ENCODE measurements around the gene DNAH11. TPM values are rescaled to one million over a fixed set of nuclear protein-coding genes. Genes with fewer than 3 reads are reported as not detected.

The DNAH11 gene
- total RNA-seq, 1 donor from 2014 or later: 1.7 TPM

DNA sequence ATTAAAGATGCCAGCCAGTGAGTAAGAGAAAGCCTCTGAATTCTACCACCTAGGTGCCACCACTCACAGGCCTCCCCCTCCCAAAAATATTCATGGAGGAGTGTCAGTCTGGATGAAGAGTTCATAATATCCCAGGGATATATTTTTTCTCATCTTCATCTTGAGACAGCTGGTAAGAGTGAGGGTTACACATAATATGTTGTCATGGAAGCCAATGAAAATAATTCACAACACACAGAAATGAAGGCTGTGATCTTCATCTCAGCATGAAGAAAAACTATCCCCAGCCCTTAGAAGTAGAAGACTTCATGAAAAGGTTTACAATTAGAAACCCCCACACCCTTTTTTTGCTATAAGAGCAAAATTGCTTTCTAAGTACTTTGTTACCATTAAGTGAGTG is 175.6 kb downstream of the DNAH11 start:
- Histone ChIP-seq H3K27ac (no peak overlapping the region), H3K4me1 (no peaks in the 10 kb centered on the region), H3K27me3 (no peaks in the 10 kb centered on the region), H3K9me3 (no peaks in the 10 kb centered on the region), H3K4me3 (no peak overlapping the region), H3K36me3 (no peaks in the 10 kb centered on the region)
- DNase-seq (ENCODE audit: extremely low spot score in 2 of 2): no peak
- intact Hi-C loops (cut with DNase I): no loop called here
- TF ChIP-seq POLR2A (IDR thresholded peaks at IDR 0.05): no peak
- TF ChIP-seq POLR2AphosphoS5 (IDR thresholded peaks at IDR 0.05; ENCODE audit: insufficient read depth in 1 of 2, low read depth in 1 of 2): no peak
- TF ChIP-seq, protein P1, sequence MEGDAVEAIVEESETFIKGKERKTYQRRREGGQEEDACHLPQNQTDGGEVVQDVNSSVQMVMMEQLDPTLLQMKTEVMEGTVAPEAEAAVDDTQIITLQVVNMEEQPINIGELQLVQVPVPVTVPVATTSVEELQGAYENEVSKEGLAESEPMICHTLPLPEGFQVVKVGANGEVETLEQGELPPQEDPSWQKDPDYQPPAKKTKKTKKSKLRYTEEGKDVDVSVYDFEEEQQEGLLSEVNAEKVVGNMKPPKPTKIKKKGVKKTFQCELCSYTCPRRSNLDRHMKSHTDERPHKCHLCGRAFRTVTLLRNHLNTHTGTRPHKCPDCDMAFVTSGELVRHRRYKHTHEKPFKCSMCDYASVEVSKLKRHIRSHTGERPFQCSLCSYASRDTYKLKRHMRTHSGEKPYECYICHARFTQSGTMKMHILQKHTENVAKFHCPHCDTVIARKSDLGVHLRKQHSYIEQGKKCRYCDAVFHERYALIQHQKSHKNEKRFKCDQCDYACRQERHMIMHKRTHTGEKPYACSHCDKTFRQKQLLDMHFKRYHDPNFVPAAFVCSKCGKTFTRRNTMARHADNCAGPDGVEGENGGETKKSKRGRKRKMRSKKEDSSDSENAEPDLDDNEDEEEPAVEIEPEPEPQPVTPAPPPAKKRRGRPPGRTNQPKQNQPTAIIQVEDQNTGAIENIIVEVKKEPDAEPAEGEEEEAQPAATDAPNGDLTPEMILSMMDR (IDR thresholded peaks at IDR 0.05): no peak

- TF ChIP-seq, protein P1 (IDR thresholded peaks at IDR 0.05): no peak
- no peak for TF ChIP-seq POLR2A (IDR thresholded peaks at IDR 0.05)
- intact Hi-C loops (cut with DNase I): no loop called here
Observed at GRCh38 chr7:21719846-21720245, 177.0 kb downstream of the DNAH11 start.

GRCh38 chr7:21722371-21722770 is 179.5 kb downstream of the DNAH11 start:
- Histone ChIP-seq H3K9me3 (no peaks in the 10 kb centered on the region), H3K4me3 (no peak overlapping the region), H3K27me3 (no peaks in the 10 kb centered on the region), H3K4me1 (no peaks in the 10 kb centered on the region), H3K36me3 (no peaks in the 10 kb centered on the region), H3K27ac (no peak overlapping the region)
- intact Hi-C loops (cut with DNase I): no loop called here
- no peak for DNase-seq (ENCODE audit: extremely low spot score in 2 of 2)
- TF ChIP-seq POLR2A (IDR thresholded peaks at IDR 0.05) (no peak), POLR2AphosphoS5 (IDR thresholded peaks at IDR 0.05; ENCODE audit: insufficient read depth in 1 of 2, low read depth in 1 of 2) (no peak)
- TF ChIP-seq, protein P1 (IDR thresholded peaks at IDR 0.05): no peak

More at GRCh38 chr7:21719846-21720245, 177.0 kb downstream of the DNAH11 start:
- Histone ChIP-seq H3K36me3 (no peaks in the 10 kb centered on the region), H3K4me1 (no peaks in the 10 kb centered on the region), H3K4me3 (no peak overlapping the region), H3K27me3 (no peaks in the 10 kb centered on the region), H3K9me3 (no peaks in the 10 kb centered on the region), H3K27ac (no peak overlapping the region)
- DNase-seq (ENCODE audit: extremely low spot score in 2 of 2): no peak

- no peaks in the 10 kb centered on the region for H3K9me3 ChIP-seq
- intact Hi-C loops (cut with DNase I): no loop called here
- no peak for TF ChIP-seq POLR2AphosphoS5 (IDR thresholded peaks at IDR 0.05; ENCODE audit: insufficient read depth in 1 of 2, low read depth in 1 of 2)
- TF ChIP-seq POLR2A (IDR thresholded peaks at IDR 0.05): no peak
- TF ChIP-seq, protein P1 (IDR thresholded peaks at IDR 0.05): no peak
- H3K27me3 ChIP-seq: no peaks in the 10 kb centered on the region
- H3K4me1 ChIP-seq: no peaks in the 10 kb centered on the region
- no peak overlapping the region for H3K27ac ChIP-seq
- H3K4me3 ChIP-seq: no peak overlapping the region
- DNase-seq (ENCODE audit: extremely low spot score in 2 of 2): no peak
- no peaks in the 10 kb centered on the region for H3K36me3 ChIP-seq
Observed at GRCh38 chr7:21724562-21724961, 181.7 kb downstream of the DNAH11 start.

- Histone ChIP-seq H3K27ac (no peak overlapping the region), H3K27me3 (no peaks in the 10 kb centered on the region), H3K36me3 (no peaks in the 10 kb centered on the region), H3K4me3 (no peak overlapping the region), H3K4me1 (no peaks in the 10 kb centered on the region), H3K9me3 (no peaks in the 10 kb centered on the region)
- intact Hi-C loops (cut with DNase I): no loop called here
- TF ChIP-seq POLR2AphosphoS5 (IDR thresholded peaks at IDR 0.05; ENCODE audit: insufficient read depth in 1 of 2, low read depth in 1 of 2) (no peak), POLR2A (IDR thresholded peaks at IDR 0.05) (no peak)
- TF ChIP-seq, protein P1 (IDR thresholded peaks at IDR 0.05): no peak
- DNase-seq (ENCODE audit: extremely low spot score in 2 of 2): no peak
Observed at GRCh38 chr7:21730399-21730798, 187.6 kb downstream of the DNAH11 start.

All from vagina (tissue), 2 donors.